Muscle of arm (tissue), 12 donors: ENCODE data around the gene NR6A1. TPM values are rescaled to one million over a fixed set of nuclear protein-coding genes. Genes with fewer than 3 reads are reported as not detected.

ENCODE experiments used
- DNase-seq: peaks from one replicate; pipeline ENCODE4 v3.0.0-alpha.2; 2013
- polyA plus RNA-seq, 12 donors: library from polyadenylated mRNA; unstranded; fragments of 120-200 nt; gene quantifications; one replicate each; pipeline ENCODE4 v1.2.1, GENCODE V29; 2013; ENCODE audit not compliant: insufficient read length in 12 of 12

NR6A1 gene
- polyA plus RNA-seq, 12 donors, result 0.62 to 2.4 (median 1.1) TPM; not detected in 1

GRCh38 chr9:124726886-124727285 is 44.2 kb downstream of the NR6A1 start:
- DNase-seq, result no peak

- DNase-seq, result no peak
These were observed 46.1 kb downstream of the NR6A1 start for GRCh38 chr9:124725068-124725452.

- no peak for DNase-seq
These were observed 46.6 kb downstream of the NR6A1 start for GRCh38 chr9:124724415-124725067.

- no peak for DNase-seq
These were observed 47.8 kb downstream of the NR6A1 start for GRCh38 chr9:124723352-124723751.

GRCh38 chr9:124721109-124721906 is 49.8 kb downstream of the NR6A1 start:
- DNase-seq, result no peak

GRCh38 chr9:124720429-124721108 is 50.5 kb downstream of the NR6A1 start:
- no peak for DNase-seq

- no peak for DNase-seq
These were observed 52.2 kb downstream of the NR6A1 start for GRCh38 chr9:124718928-124719327.

- DNase-seq, result no peak
These were observed 53.5 kb downstream of the NR6A1 start for GRCh38 chr9:124717597-124717996.

GRCh38 chr9:124716808-124717207 is 54.3 kb downstream of the NR6A1 start:
- no peak for DNase-seq

GRCh38 chr9:124710766-124711165 is 60.3 kb downstream of the NR6A1 start:
- no peak for DNase-seq

GRCh38 chr9:124709292-124709690 is 61.8 kb downstream of the NR6A1 start:
- no peak for DNase-seq

GRCh38 chr9:124708633-124709291 is 62.3 kb downstream of the NR6A1 start:
- no peak for DNase-seq

GRCh38 chr9:124708074-124708473 is 63.0 kb downstream of the NR6A1 start:
- DNase-seq, result no peak

- DNase-seq, result no peak
These were observed 63.4 kb downstream of the NR6A1 start for GRCh38 chr9:124707666-124708065.

GRCh38 chr9:124706685-124707084 is 64.4 kb downstream of the NR6A1 start:
- DNase-seq, result no peak

GRCh38 chr9:124699575-124699974 is 71.5 kb downstream of the NR6A1 start:
- DNase-seq, result no peak

GRCh38 chr9:124698265-124698664 is 72.8 kb downstream of the NR6A1 start:
- no peak for DNase-seq

- DNase-seq, result no peak
These were observed 73.5 kb downstream of the NR6A1 start for GRCh38 chr9:124697326-124698200.

- no peak for DNase-seq
These were observed 75.0 kb downstream of the NR6A1 start for GRCh38 chr9:124696101-124696500.

GRCh38 chr9:124695280-124695890 is 75.7 kb downstream of the NR6A1 start:
- DNase-seq, result no peak
